SK-MEL-5 (cell line): ENCODE measurements around the gene UBB. TPM values are rescaled to one million over a fixed set of nuclear protein-coding genes. Genes with fewer than 3 reads are reported as not detected.
A peak's percentile ranks its signal among the peaks of the same experiment; 100 is the strongest.

ENCODE experiments used
- DNase-seq: peaks from one replicate; pipeline ENCODE4 v3.0.0-alpha.2; 2016; ENCODE audit warnings: low read depth, low spot score
- in situ Hi-C: cut with HindIII; loops from 2 replicates; pipeline ENCODE4 v1.10.0; 2016; ENCODE audit warnings: low sequenced_read_pairs, high pct_unique_total_duplicates, low pct_unique_long_range_greater_than_20kb
- polyA plus RNA-seq, 2 experiments: library from polyadenylated mRNA; depleted of rRNA; stranded (reverse); fragments of >200 nt; gene quantifications; 2 replicates each; pipeline ENCODE4 v1.2.3, GENCODE V29; 2015
- total RNA-seq: library from RNA; depleted of rRNA; stranded (reverse); fragments of >200 nt; shearing (Covaris generic); gene quantifications from 2 replicates; pipeline ENCODE4 v1.2.3, GENCODE V29; 2014; rRNA removed

UBB gene
- total RNA-seq: 7,095 and 8,296 TPM in 2 replicates
- polyA plus RNA-seq (2015; cell fraction: cytosol; rRNA removed): 3,041 and 4,491 TPM in 2 replicates
- polyA plus RNA-seq (2015; cell fraction: nucleus; rRNA removed): 448 and 525 TPM in 2 replicates

GRCh38 chr17:16380640-16381495 lies at the start of gene UBB:
Gene UBB (plus strand): TSS chr17:16381091. CDS start chr17:16381908, 817 bp downstream.
- peak; percentile 97 for DNase-seq
- in situ Hi-C loops: no loop called here

- DNase-seq: no peak
- in situ Hi-C loops: no loop called here
Measured at GRCh38 chr17:16338391-16338790, 42.5 kb upstream of the UBB start.

- in situ Hi-C loops: no loop called here
- DNase-seq: no peak
Measured at GRCh38 chr17:16339402-16339801, 41.5 kb upstream of the UBB start.

GRCh38 chr17:16339959-16340358 lies 40.9 kb upstream of the UBB start:
- DNase-seq: no peak
- in situ Hi-C loops: no loop called here

GRCh38 chr17:16342979-16343378 lies 37.9 kb upstream of the UBB start:
- in situ Hi-C loops: no loop called here
- DNase-seq: no peak

GRCh38 chr17:16343569-16343968 lies 37.3 kb upstream of the UBB start:
- no peak for DNase-seq
- in situ Hi-C loops: no loop called here

- no peak for DNase-seq
Measured at GRCh38 chr17:16345565-16345964, 35.3 kb upstream of the UBB start.

GRCh38 chr17:16346721-16347271 lies 34.1 kb upstream of the UBB start:
- DNase-seq: no peak
- in situ Hi-C loops: no loop called here

More at GRCh38 chr17:16345565-16345964, 35.3 kb upstream of the UBB start:
- in situ Hi-C loops: no loop called here

GRCh38 chr17:16348586-16348985 lies 32.3 kb upstream of the UBB start:
- DNase-seq: no peak
- in situ Hi-C loops: no loop called here

- in situ Hi-C loops: no loop called here
- DNase-seq: no peak
Measured at GRCh38 chr17:16349431-16349830, 31.5 kb upstream of the UBB start.

- DNase-seq: no peak
- in situ Hi-C loops: no loop called here
Measured at GRCh38 chr17:16351831-16352230, 29.1 kb upstream of the UBB start.

- no peak for DNase-seq
- in situ Hi-C loops: no loop called here
Measured at GRCh38 chr17:16352303-16352666, 28.6 kb upstream of the UBB start.

- no peak for DNase-seq
- in situ Hi-C loops: no loop called here
Measured at GRCh38 chr17:16352667-16353316, 28.1 kb upstream of the UBB start.

- in situ Hi-C loops: no loop called here
- no peak for DNase-seq
Measured at GRCh38 chr17:16353317-16354174, 27.3 kb upstream of the UBB start, which contains the start of gene CENPV. Gene CENPV (minus strand): TSS chr17:16353469. CDS start chr17:16353436, 33 bp downstream.

- DNase-seq: no peak
- in situ Hi-C loops: no loop called here
Measured at GRCh38 chr17:16354585-16354984, 26.3 kb upstream of the UBB start.

- in situ Hi-C loops: no loop called here
- no peak for DNase-seq
Measured at GRCh38 chr17:16358394-16358793, 22.5 kb upstream of the UBB start.

GRCh38 chr17:16361874-16362273 lies 19.0 kb upstream of the UBB start:
- in situ Hi-C loops: no loop called here

More at GRCh38 chr17:16361874-16362273, 19.0 kb upstream of the UBB start:
- DNase-seq: no peak
